GM12878 (cell line): ENCODE data around the gene SPATA18.

Experiments used
- CBFB ChIP-seq: IDR thresholded peaks from 2 replicates; pipeline ENCODE4 v1.6.1; 2016; ENCODE audit warnings: antibody characterized with exemption, low read depth
- CTCF ChIP-seq, 3 experiments: IDR thresholded peaks in 2 of 3; conservative IDR thresholded peaks in 1 of 3; 2 replicates each; pipeline ENCODE4 v1.5.1; 2011; ENCODE audit warnings: low read depth in 3 of 3, low read length in 3 of 3, mild to moderate bottlenecking in 3 of 3, control low read depth in 2 of 3, moderate library complexity in 2 of 3, inconsistent platforms in 1 of 3, mixed read lengths in 1 of 3; ENCODE audit not compliant: control insufficient read depth in 2 of 3, insufficient read depth in 1 of 3; ENCODE audit errors: extremely low read depth in 1 of 3
- E2F4 ChIP-seq: IDR thresholded peaks from 2 replicates; pipeline ENCODE4 v1.6.1; 2012; ENCODE audit warnings: low read depth, low read length, improper control_type of control experiment
- EZH2 ChIP-seq: IDR thresholded peaks from 2 replicates; pipeline ENCODE4 v1.6.1; 2012; ENCODE audit warnings: low read depth, mild to moderate bottlenecking, control low read depth, inconsistent platforms, low read length, borderline replicate concordance; ENCODE audit not compliant: control insufficient read depth
- POLR2AphosphoS2 ChIP-seq: IDR thresholded peaks from 2 replicates; pipeline ENCODE4 v1.6.1; 2011; ENCODE audit warnings: low read depth, mild to moderate bottlenecking, low read length, improper control_type of control experiment, moderate library complexity
- POLR2AphosphoS5 ChIP-seq: IDR thresholded peaks from 2 replicates; pipeline ENCODE4 v1.6.1; 2011; ENCODE audit warnings: mild to moderate bottlenecking, low read length, inconsistent platforms
- RB1 ChIP-seq: fragments of 450-650 bp; formaldehyde crosslinking; IDR thresholded peaks from 2 replicates; pipeline ENCODE4 v1.6.1; 2017; ENCODE audit warnings: mild to moderate bottlenecking, borderline replicate concordance
- SREBF1 ChIP-seq: IDR thresholded peaks from 2 replicates; pipeline ENCODE4 v1.6.1; 2012; ENCODE audit warnings: mild to moderate bottlenecking, low read length
- SREBF2 ChIP-seq: IDR thresholded peaks from 2 replicates; pipeline ENCODE4 v1.6.1; 2012; ENCODE audit warnings: mild to moderate bottlenecking, low read length
- TCF3 ChIP-seq: IDR thresholded peaks from 2 replicates; pipeline ENCODE4 v1.6.1; 2012; ENCODE audit warnings: low read depth, mild to moderate bottlenecking, low read length, borderline replicate concordance; ENCODE audit not compliant: insufficient read depth
- YY1 ChIP-seq: IDR thresholded peaks from 2 replicates; pipeline ENCODE4 v1.6.1; 2011; ENCODE audit warnings: low read depth, mild to moderate bottlenecking, low read length
- ZBED1 ChIP-seq: IDR thresholded peaks from 2 replicates; pipeline ENCODE4 v1.6.1; 2016; ENCODE audit warnings: borderline replicate concordance
- ZNF217 ChIP-seq: fragments of 450-650 bp; IDR thresholded peaks from 2 replicates; pipeline ENCODE4 v1.6.1; 2017; ENCODE audit warnings: antibody characterized with exemption, mild to moderate bottlenecking
- TF ChIP-seq, protein P1 (sequence below): fragments of 450-650 bp; IDR thresholded peaks from 2 replicates; pipeline ENCODE4 v1.6.1; 2017; ENCODE audit warnings: antibody characterized with exemption, mild to moderate bottlenecking, moderate library complexity

- TF ChIP-seq CTCF (IDR thresholded peaks at IDR 0.05 in 2 of 3, conservative IDR thresholded peaks at IDR 0.05 in 1 of 3; ENCODE audit: control insufficient read depth in 2 of 3, extremely low read depth in 1 of 3, insufficient read depth in 1 of 3, low read depth in 3 of 3, low read length in 3 of 3) (no peak), SREBF2 (no peak), TCF3 (no peak), POLR2AphosphoS2 (no peak), RB1 (no peak), SREBF1 (no peak), CBFB (no peak), POLR2AphosphoS5 (no peak), E2F4 (no peak), EZH2 (no peak), ZBED1 (no peak), ZNF217 (no peak), YY1 (no peak)
- TF ChIP-seq, protein P1, sequence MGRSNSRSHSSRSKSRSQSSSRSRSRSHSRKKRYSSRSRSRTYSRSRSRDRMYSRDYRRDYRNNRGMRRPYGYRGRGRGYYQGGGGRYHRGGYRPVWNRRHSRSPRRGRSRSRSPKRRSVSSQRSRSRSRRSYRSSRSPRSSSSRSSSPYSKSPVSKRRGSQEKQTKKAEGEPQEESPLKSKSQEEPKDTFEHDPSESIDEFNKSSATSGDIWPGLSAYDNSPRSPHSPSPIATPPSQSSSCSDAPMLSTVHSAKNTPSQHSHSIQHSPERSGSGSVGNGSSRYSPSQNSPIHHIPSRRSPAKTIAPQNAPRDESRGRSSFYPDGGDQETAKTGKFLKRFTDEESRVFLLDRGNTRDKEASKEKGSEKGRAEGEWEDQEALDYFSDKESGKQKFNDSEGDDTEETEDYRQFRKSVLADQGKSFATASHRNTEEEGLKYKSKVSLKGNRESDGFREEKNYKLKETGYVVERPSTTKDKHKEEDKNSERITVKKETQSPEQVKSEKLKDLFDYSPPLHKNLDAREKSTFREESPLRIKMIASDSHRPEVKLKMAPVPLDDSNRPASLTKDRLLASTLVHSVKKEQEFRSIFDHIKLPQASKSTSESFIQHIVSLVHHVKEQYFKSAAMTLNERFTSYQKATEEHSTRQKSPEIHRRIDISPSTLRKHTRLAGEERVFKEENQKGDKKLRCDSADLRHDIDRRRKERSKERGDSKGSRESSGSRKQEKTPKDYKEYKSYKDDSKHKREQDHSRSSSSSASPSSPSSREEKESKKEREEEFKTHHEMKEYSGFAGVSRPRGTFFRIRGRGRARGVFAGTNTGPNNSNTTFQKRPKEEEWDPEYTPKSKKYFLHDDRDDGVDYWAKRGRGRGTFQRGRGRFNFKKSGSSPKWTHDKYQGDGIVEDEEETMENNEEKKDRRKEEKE: no peak
These were observed 15.9 kb upstream of the SPATA18 start for GRCh38 chr4:52035190-52035589.
